PFSK-1 (cell line): ENCODE results near the gene IGLL5.

Source experiments
- FOXP2 ChIP-seq: optimal IDR thresholded peaks from 2 replicates; pipeline ENCODE3; 2011; ENCODE audit warnings: borderline replicate concordance, control low read depth, inconsistent platforms; ENCODE audit not compliant: insufficient read depth; ENCODE audit errors: extremely low read length, extremely low read depth
- POLR2AphosphoS5 ChIP-seq: IDR thresholded peaks from 2 replicates; pipeline ENCODE4 v1.6.1; 2012; ENCODE audit warnings: low read depth, mild to moderate bottlenecking, control low read depth, low read length, moderate library complexity
- REST ChIP-seq, 2 experiments: IDR thresholded peaks; 2 replicates each; pipeline versions ENCODE4 v1.6.1 to v1.8.0; 2011 to 2012; ENCODE audit warnings: low read depth in 2 of 2, low read length in 2 of 2, control low read depth in 1 of 2, inconsistent platforms in 1 of 2, mild to moderate bottlenecking in 1 of 2, moderate library complexity in 1 of 2; ENCODE audit not compliant: insufficient read depth in 1 of 2
- SIN3A ChIP-seq: IDR thresholded peaks from 2 replicates; pipeline ENCODE4 v1.6.1; 2012; ENCODE audit warnings: mild to moderate bottlenecking, low read length, moderate library complexity, borderline replicate concordance; ENCODE audit not compliant: insufficient read depth
- TAF1 ChIP-seq: IDR thresholded peaks from 2 replicates; pipeline ENCODE4 v1.6.1; 2012; ENCODE audit warnings: low read length, control low read depth, borderline replicate concordance; ENCODE audit not compliant: insufficient read depth

Gene IGLL5

GRCh38 chr22:22924369-22925145 lies 36.9 kb downstream of the IGLL5 start:
- TF ChIP-seq TAF1 (no peak), SIN3A (no peak), POLR2AphosphoS5 (no peak), FOXP2 (no peak), REST (IDR thresholded peaks at IDR 0.05; ENCODE audit: insufficient read depth in 1 of 2, low read depth in 2 of 2, low read length in 2 of 2) (no peak)

- no peak for TF ChIP-seq POLR2AphosphoS5
- TF ChIP-seq SIN3A: no peak
- no peak for TF ChIP-seq TAF1
- TF ChIP-seq REST (IDR thresholded peaks at IDR 0.05; ENCODE audit: insufficient read depth in 1 of 2, low read depth in 2 of 2, low read length in 2 of 2): no peak
- no peak for TF ChIP-seq FOXP2
Measured at GRCh38 chr22:22925146-22925804, 37.7 kb downstream of the IGLL5 start.

- TF ChIP-seq REST (IDR thresholded peaks at IDR 0.05; ENCODE audit: insufficient read depth in 1 of 2, low read depth in 2 of 2, low read length in 2 of 2) (no peak), TAF1 (no peak), POLR2AphosphoS5 (no peak), SIN3A (no peak), FOXP2 (no peak)
Measured at GRCh38 chr22:22925805-22926369, 38.3 kb downstream of the IGLL5 start.

GRCh38 chr22:22926370-22927195 lies 39.0 kb downstream of the IGLL5 start:
- no peak for TF ChIP-seq FOXP2
- TF ChIP-seq POLR2AphosphoS5: no peak
- no peak for TF ChIP-seq TAF1
- TF ChIP-seq REST (IDR thresholded peaks at IDR 0.05; ENCODE audit: insufficient read depth in 1 of 2, low read depth in 2 of 2, low read length in 2 of 2): no peak
- TF ChIP-seq SIN3A: no peak
